HG03159 (cell line): ENCODE results near the gene CAPZB.

Experiments used
- ATAC-seq: cut with Tn5 transposase; IDR thresholded peaks from one replicate; pipeline ENCODE4 v1.9.1; 2021; ENCODE audit warnings: mild to moderate bottlenecking, moderate library complexity; ENCODE audit not compliant: unreplicated experiment

The CAPZB gene

DNA sequence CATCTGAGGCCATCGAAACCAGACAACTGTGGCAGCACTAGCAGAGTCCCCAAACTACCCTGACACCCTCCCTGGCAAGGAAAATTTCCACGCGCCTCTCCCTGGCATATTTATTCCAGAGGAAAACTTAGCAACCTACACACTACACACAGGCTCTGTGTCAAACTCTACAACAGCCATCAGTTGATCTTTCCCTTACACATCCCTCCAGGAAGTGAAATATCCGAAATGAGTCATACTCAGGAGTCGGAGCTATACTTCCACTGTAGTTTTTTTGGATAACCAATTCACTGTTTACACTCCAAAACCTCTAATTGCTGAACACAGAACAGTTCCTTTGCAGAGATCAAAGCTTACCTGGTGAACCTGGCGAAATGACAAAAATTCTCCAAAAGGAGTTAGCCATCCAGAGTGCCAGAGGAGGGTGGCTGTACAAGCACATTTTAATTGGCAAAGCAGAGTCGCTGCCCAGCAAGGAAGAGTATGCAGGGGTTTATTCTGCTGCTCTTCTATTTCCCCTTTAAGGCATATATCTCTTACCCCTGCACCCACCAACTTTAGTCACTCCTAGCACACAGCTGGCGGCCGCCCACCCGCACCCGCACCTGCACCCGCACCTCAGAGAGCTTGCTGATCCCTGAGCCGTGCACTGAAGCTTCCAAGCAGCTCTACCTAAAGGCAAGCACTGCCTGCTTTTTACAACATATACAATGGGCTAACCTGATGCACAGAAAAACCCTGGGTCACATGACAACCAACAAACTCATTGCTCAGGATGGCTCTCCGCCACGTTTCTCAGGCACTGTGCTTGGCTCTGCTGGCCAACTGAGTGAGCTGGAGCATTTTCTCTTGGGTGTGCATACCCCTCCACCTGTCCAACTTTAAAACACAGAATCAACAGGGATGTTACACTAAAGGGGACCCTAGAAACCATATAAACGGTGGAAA lies 54.9 kb downstream of the CAPZB start:
- no peak for ATAC-seq

GRCh38 chr1:19429611-19430010 lies 55.7 kb downstream of the CAPZB start:
- no peak for ATAC-seq

GRCh38 chr1:19427087-19427781 lies 58.1 kb downstream of the CAPZB start:
- ATAC-seq: no peak

DNA sequence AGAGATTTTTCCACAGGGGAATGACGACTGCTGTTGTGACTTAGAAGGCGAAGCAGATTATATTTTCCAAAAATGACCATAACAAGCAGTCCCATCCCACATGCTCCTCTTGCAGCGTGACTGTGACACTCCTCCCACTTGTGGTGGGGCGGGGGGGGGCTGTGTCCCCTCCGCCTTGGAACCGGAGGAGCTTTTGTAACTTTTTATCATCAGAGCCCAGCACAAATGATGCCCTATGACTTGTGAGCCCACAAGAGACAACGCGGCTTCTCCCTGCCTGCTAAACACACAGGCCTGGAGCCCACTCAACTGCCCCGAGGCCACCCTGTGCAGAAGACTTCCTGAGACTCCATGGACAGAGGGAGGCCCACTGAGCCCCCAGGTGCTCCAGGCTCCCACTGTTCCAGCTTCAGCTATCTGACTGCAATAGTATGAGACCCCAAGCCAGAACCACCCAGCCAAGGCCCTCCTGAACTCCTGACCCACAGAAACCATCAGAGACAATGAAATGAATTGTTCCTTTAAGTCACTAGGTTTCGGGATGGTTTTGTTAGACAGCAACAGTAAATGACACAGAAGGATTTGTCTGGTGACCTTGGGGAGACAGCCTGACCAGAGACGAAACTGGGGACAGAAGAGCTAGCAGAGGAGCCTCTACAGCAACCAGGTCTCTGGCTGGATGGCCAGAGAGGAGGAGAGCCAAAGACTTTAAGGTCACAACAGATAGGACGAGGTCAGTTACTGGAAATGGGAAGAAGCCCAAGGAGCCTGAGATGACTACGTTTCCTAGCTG lies 58.8 kb downstream of the CAPZB start:
- no peak for ATAC-seq

DNA sequence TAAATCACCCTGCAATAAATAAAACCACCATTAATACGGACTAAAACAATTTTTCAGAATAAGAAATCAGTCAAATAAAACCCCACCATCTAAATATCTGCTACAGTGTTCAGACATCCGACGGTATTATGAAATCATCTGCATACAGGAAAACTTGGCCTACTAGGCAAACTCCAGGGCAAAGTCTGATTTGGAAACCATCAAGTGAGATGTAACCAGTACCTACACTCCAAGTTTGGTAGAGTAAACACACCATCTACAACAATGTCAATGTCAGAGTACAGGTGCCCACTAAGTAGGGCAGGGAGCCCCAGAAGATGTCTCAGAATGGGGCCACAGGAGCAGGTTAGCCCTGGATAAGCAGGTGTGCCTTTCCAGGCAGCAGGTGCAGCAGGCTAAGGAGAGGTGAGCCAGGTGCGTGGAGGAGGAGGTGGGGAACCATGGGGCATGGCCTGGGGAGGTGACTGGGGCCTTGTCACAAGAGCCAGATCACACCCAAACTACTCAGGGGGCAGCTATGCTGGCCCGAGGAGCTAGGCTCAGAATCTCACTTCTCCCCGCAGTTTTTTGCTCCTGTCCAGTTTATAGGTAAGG lies 59.6 kb downstream of the CAPZB start:
- ATAC-seq: no peak

GRCh38 chr1:19424651-19425570 lies 60.4 kb downstream of the CAPZB start:
- ATAC-seq: no peak

DNA sequence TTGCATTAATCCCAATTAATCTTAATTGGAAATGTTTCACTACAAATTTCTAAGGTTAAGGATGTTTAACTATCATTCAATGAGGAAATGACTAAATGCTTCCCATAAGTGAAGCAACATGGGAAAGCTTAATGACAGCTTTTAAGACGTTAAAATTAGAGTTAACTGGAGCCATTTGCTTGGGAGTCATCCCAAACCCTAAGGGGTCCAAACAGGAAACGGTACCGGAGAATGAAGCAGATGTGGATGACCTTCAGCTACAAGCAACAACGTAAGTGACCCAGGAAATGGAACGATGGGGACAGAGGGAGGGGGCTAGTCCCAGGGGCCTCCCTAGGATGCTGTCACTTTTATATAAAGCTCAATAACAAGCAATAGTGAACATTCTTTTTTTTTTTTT lies 62.2 kb downstream of the CAPZB start:
- no peak for ATAC-seq

DNA sequence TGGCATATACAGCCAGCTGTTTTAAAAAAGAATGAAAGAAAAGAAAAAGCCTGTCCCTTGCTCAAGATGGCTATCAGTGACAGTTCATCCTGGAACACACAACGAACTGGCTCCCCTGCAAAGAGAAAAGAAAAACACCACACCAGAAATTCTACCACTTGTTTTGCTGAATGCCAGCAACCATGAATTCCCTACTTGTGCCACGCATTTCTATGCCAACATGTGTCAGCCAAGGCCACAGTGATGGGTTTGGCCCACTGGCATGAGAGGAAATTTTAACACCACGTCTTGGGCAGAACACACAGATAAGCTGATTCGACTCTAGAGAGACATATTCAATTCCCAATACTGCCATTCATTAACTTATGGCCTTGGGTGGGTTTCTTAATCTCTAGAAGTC lies 64.0 kb downstream of the CAPZB start:
- no peak for ATAC-seq

DNA sequence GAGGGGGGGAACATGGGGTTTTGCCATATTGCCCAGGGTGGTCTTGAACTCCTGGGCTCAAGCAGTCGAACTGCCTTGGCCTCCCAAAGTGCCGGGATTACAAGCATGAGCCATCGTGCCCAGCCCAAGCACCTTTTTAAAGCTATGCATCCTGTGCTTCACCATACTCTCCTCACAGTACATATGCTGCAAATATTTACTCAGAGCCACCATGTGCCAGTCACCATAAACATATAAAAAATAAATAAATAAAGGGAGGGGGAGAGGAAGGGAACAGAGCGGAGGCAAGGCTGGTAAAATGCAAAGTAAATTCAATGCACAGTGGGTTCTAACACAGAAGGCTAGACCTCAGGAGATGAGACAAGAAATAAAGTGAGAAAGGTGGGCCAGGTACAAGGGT lies 64.7 kb downstream of the CAPZB start:
- no peak for ATAC-seq

GRCh38 chr1:19419691-19420090 lies 65.6 kb downstream of the CAPZB start:
- no peak for ATAC-seq

GRCh38 chr1:19418503-19418971 lies 66.8 kb downstream of the CAPZB start:
- ATAC-seq: no peak

- ATAC-seq: no peak
Observed at GRCh38 chr1:19416921-19417470, 68.3 kb downstream of the CAPZB start.

DNA sequence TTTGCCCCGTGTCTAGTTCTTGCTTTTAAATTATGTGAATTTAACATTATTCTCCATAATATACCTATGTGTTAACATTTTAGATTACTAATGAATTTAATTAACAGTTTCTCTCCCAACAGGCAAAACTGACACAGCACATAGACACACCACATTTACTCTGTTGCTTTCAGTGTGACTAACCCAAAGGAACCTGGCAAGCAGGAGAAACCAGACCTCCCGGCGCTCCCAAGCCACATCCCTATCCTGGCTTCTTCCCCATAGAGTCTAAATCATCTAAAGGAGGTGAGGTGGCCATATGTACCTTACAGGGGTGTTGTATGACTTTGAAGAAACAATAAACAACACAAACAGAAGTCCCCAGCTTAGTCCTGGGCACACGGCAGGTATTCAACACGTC lies 69.2 kb downstream of the CAPZB start:
- no peak for ATAC-seq

DNA sequence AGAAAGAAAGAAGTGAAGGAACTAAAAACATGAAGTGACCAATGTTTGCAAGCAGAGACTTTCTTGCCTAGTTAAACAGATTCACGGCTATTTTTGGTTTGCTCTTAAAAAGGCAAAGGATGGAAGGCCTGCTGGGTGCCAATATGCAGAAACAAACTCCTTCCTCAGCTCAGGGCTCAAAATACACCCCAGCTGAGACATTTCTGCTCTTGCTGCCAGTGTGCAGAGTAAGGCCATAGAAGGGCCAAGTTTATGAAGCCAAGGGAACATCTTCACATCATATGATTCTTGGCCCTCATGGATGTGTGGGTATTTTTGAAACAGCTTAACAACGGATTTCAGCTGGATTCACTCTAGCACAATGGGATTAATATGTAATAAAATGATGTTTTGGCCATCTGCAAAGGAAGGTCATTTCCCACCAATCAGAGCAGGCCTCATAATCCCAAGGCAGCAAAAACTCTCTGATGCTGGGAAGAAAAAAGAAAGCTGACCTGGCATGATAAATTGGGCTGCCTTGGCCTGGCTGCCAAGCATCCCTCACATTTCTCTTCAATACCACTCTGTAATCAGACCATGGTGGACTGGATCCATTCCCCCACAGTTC lies 70.7 kb downstream of the CAPZB start:
- ATAC-seq: no peak

GRCh38 chr1:19413999-19414398 lies 71.3 kb downstream of the CAPZB start:
- no peak for ATAC-seq

DNA sequence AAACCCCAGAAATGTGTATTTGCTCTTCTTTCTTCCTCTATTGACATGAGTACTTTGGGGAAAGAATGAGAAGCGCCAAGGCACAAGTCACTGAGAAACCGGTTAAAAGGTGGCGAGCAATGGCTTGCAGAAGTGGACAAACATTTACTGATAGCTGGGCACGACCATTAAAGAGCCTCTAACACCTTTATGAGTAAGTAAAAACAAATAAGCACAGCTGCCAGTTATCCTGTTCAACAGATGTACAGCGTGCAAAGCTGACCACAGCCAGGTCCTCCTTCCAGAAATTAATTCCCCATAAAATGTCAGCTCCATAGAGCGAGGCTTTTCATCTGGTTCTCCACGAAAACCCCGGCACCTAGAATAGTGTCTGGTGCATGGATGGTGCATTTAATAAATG lies 72.7 kb downstream of the CAPZB start:
- no peak for ATAC-seq

DNA sequence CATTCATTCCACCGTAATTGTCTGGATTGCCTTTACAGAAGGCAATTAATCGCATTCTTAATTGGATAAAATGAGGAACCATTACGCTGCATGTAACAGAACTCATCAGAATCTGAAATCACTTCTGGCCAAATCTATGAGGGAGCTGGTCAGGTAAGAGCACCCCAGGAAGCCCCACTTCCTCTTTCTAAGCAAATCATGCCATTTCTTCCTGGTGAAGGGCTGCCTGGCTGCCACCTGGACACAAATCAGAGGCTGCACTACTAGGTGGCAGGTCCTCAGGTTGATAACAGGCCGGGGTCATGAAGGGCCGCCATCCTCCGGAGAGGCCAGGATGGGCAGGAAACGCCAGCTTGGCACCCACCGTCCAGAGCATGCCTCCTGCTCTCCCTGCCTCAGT lies 73.7 kb downstream of the CAPZB start:
- no peak for ATAC-seq

DNA sequence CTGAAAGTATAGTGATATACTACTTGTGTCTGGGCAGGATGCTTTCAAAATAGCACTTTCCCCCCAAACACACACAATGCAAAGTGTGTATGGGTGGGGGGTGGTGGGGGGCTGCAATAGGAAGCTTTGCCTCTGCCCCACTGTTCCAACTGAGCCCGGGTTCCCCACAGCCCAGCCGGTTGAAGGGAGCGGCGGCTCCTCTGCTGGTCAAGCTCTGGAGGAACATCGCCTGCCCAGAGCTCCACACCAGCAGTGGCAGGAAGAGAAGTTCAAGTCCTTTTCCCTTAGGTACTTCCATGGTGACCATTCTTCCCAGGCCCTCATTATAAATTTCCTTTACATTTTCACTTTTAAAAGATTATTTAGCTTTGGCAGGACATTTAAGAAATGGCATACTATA lies 74.9 kb downstream of the CAPZB start:
- no peak for ATAC-seq
